MV-4-11 (cell line): ENCODE results near the gene RAB3B.

ENCODE experiments used
- DNase-seq: peaks from one replicate; lab custom pipeline; 2025; lab: John Stamatoyannopoulos, UW

RAB3B gene

DNA sequence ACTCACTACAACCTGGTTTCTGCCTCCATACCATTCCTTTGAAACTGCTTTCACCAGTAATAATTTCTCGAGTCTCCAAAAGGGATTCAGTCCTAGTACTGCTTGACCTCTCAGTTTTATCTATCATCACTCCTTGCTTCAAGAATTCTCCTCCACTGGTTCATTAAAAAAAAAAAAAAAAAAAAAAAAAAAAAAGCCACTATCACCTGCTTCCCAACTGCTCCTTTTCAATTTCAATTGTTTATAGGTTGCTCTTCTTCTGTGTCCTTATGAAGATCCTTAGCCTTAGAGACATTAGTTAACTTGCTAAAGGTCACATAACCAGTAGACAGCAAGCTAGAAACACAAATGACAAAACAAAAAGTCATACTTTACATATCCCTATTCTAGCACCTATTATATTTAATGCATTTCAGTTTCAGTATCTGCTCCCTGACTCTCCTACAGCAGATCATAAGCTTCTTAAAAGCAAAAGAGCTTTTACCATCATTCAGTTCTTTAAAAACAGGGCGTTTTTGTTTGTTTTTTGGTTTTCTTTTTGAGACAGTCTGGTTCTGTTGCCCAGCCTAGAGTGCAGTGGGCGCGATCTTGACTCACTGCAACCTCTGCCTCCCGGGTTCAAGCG lies 119.0 kb downstream of the RAB3B start:
- DNase-seq: no peak

GRCh38 chr1:51870603-51871350 lies 119.7 kb downstream of the RAB3B start:
- DNase-seq: peak; percentile 13

- DNase-seq: peak; percentile 9
Measured at GRCh38 chr1:51867479-51868232, 122.8 kb downstream of the RAB3B start.

DNA sequence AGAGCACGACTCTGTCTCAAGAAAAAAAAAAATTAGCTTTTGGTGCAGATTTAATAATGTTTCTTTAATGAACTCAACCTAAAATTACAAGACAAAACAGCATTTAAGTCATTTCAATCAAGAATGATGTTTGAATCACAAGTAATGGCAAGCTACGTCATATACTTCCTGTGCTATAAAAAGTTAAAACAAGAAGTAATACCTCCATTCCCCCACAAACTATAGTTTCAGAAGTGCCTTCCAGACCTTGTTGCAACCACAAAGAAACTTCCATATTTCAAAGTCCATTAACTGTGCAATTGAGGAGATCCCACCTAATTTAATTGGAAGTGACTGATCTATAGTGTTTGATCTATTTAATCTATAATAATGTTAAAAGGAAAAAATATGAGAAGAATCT lies 127.1 kb downstream of the RAB3B start:
- peak; percentile 84 for DNase-seq

- no peak for DNase-seq
Measured at GRCh38 chr1:51861669-51862068, 128.8 kb downstream of the RAB3B start.

DNA sequence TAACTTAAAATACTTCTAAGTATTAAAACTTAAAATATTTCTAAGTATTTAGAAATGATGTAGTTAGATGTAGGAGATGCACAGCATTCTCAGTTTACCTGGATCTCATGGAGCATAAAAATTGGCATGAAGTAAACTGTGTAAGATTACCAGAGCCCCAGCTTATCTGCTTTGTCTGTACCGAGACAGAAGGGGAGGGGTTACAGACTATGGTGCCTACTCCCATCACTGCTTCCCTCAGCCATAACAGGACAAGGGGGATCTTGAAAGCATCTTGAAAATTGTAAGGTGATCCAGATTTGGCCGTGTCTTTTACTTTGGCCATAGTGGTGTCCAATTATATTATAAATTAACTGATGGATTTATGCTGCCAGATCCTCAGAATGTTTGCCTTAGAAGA lies 130.8 kb downstream of the RAB3B start:
- DNase-seq: no peak

- no peak for DNase-seq
Measured at GRCh38 chr1:51859333-51859732, 131.2 kb downstream of the RAB3B start.

- DNase-seq: no peak
Measured at GRCh38 chr1:51858892-51859291, 131.6 kb downstream of the RAB3B start.
